HG02642 (cell line): ENCODE results near the gene MAGEL2.
A peak's percentile ranks its signal among the peaks of the same experiment; 100 is the strongest.

Experiments
- ATAC-seq: cut with Tn5 transposase; IDR thresholded peaks from one replicate; pipeline ENCODE4 v1.9.1; 2021; ENCODE audit warnings: mild to moderate bottlenecking; ENCODE audit not compliant: unreplicated experiment, poor library complexity

Gene MAGEL2

GRCh38 chr15:23647421-23648370 lies at the start of gene MAGEL2:
Gene MAGEL2 (minus strand): TSS chr15:23647867. CDS start chr15:23647742, 125 bp downstream.
- ATAC-seq: no peak

- ATAC-seq: no peak
Measured at GRCh38 chr15:23695282-23695681, 47.6 kb upstream of the MAGEL2 start.

- ATAC-seq: no peak
Measured at GRCh38 chr15:23694592-23694991, 46.9 kb upstream of the MAGEL2 start.

DNA sequence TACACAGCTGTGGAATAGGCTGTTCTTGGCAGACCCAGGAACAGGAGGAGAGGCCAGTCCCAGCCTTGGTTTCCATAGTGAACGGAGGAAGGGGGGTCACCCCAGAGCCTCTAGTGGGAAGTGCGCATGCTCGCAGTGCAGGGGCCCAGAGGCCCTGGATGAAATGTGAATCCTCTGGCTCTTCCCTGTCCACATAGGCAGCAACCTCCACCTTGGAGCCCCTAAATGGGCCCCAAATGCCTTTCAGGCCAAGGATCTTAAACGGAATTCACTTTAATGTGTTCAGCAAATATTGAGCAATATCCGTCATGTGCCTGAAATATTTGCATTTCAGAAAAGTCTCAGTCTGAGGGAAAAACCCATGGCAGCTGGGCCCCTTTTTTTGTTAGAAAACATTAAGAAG lies 42.8 kb upstream of the MAGEL2 start:
- ATAC-seq: no peak

DNA sequence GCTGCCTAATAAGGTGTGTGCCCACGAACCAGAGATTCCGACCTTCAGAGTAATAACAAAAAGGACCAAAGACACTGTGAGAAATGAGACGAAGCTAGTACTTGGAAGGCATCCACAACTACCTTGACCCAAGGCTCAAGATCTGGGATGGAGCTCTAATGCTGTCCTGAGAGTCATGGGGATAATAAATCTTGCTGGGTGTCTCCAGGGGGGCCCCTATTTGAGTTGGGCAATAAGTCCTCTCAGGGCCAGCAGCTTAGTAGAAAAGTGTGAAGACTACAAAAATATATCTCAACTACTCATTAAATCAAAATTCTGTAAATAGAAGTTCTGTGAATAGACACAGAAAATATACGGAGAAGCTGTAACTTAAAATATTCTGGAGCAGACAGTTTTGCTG lies 42.3 kb upstream of the MAGEL2 start:
- ATAC-seq: no peak

DNA sequence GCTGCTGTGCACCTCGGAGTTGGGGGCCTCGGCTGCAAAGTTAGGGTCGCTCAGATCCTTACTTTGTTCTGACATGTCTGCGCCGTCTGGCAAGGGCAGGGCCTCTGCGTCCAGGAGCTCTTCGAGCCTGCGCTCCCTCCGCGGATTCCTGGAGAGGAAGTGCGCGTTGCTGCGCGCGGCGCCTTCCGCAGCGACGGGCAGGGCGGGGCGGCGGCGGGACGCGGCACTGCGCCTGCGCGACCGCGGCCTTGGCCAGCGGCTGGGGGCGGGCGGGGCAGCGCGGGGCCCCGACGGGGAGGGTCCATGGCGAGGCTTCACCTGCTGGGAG lies 39.4 kb upstream of the MAGEL2 start, which contains the start of gene NDN:
Gene NDN (minus strand): TSS at position 163 of the 328 bp plus-strand sequence. CDS start 88 bp downstream, at position 75.
- ATAC-seq: no peak

DNA sequence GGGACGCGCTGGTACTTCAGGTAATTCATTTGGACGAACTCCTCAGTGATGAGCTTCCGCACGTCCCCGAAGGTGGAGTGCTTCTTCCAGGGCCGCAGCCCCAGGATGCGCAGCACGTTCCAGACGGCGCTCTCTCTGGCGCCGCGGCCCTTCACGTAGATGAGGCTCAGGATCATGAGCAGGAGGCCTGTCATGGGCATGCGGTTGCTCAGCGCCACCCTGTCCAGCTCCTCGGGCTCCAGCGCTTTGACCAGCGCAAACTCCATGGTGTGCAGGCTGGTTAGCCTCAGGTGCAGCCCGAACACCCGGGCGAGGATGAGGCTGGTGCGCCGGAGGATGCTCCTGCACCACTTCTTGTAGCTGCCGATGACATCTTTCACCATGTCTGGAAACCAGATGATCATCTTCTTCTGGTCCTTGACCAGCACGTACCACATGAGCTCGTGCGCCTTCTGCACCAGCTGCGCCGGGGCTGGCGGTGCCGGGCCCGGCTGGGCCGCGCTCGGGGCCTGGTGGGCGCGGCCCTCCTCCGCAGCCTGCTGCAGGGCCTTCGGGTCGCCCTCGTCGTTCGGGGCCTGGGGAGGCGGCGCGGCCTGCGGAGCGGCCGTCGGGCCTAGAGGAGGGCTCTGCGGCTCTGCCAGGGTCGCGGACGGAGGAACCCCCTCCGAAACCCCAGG lies 38.9 kb upstream of the MAGEL2 start:
- ATAC-seq: no peak

DNA sequence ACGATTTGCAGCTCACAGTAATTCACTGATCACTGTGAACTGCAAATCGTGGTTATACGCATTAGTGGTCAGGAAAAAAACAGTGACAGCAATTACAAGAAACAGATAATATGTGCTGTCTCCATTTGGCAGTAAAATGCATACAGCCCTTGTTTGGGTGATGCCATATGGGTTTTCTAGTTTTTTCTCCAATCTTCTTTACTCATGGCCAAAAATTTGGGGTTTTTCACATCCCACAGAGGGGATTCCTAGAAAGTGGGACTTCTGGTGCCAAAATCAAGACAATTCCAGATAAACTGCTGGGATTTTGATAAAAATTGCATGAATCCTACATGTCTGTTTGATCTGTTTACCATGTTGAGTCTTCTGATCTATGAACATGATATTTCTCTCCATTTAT lies 23.8 kb upstream of the MAGEL2 start:
- ATAC-seq: no peak

DNA sequence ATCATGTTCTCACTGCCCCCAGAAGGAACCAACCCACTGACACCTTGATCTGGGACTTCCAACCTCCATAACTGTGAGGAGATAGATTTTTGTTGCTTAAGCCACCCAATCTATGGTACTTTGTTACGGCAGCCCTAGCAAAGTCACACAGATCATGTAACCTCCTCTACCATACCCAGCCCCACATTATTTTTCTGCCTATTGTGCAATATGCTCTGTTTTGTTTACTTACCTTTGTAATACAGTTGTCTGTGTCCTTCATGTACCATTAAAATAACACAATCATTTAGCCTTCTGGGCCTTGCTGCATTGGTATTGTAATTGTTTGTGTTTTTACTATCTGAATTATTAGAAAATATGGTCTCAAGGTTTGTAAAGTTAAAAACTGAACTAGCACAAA lies 23.3 kb upstream of the MAGEL2 start:
- ATAC-seq: no peak

- no peak for ATAC-seq
Measured at GRCh38 chr15:23663232-23663631, 15.6 kb upstream of the MAGEL2 start.

GRCh38 chr15:23648920-23649515 lies 1.4 kb upstream of the MAGEL2 start:
- ATAC-seq: no peak

DNA sequence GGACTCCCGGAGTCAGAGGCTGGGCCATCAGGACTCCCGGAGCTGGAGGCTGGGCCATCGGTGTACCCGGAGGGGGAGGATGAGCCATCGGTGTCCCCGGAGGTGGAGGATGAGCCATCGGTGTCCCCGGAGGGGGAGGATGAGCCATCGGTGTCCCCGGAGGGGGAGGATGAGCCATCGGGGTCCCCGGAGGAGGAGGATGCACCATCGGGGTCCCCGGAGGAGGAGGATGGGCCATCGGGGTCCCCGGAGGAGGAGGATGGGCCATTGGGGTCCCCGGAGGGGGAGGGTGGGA lies 719 bp downstream of the MAGEL2 start:
- no peak for ATAC-seq

DNA sequence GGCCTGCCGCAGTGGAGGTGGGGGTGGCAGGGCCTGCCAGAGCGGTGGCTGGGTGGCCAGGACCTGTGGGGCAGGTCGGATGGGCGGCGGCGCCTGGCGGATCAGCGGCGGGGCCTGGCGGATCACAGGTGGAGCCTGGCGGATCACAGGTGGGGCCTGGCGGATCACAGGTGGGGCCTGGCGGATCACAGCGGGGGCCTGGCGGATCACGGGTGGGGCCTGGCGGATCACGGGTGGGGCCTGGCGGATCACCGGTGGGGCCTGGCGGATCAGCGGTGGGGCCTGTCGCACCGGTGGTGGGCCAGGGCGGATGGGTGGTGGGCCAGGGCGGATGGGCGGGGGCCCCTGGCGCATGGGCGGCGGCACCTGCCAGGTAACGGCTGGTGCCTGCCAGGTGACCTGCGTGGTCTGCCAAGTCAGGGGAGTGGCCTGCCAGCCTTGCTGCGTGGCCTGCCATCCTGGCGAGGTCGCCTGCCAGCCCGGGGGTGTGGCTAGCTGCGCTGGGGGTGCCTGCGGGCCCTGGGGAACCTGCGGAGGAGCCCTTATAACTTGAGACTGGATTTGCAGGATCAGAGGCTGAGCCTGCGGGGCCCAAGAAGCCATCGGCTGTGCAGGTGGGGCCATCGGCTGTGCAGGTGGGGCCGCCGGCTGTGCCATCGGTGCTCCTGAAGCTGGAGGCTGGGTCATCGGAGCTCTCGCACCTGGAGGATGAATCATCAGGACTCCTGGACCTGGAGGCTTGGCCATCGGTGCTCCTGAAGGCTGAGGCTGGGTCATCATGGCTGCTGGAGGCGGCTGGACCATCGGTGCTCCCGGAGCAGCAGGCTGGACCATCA lies 1.3 kb downstream of the MAGEL2 start:
- no peak for ATAC-seq

DNA sequence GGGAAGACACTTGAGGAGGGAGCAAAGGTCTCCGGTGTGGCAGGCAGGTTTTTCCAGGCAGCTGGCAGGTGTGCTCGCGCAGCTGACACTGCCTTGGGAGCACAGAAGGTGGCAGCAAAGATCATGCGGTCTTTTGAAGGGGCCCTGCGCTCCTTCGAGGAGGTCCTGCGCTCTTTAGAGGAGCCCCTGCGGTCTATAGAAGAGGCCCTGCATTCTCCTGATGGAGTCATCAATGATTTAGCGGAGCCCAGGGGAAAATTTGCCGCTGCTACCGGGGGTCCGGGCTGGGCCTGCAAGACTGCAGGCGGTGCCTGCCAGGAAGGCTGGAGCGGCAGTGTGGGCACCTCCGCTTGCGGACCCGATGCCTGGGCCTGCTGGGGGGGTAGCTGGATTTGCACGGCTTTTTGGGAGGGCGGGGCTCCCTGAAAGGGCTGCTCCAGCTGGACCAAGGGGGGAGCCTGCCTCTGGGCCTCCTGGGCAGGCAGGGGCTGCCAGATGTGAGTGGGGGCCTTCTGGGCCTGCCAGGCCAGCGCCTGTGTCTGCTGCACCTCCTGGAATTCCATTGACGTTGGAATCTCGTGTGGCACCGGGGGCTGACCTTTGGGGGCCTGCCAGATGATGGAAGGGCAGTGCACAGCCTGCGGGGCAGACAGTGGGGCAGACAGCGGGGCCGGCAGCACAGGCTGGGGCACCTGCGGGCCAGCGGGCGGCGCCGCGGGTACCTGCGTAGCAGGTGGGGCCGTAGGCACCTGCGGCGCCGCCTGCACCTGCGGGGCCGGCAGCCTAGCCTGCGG lies 2.1 kb downstream of the MAGEL2 start:
- ATAC-seq: no peak

GRCh38 chr15:23644829-23645228 lies 2.8 kb downstream of the MAGEL2 start:
- no peak for ATAC-seq

GRCh38 chr15:23642413-23643044 lies 5.1 kb downstream of the MAGEL2 start:
- peak; percentile 75 for ATAC-seq

DNA sequence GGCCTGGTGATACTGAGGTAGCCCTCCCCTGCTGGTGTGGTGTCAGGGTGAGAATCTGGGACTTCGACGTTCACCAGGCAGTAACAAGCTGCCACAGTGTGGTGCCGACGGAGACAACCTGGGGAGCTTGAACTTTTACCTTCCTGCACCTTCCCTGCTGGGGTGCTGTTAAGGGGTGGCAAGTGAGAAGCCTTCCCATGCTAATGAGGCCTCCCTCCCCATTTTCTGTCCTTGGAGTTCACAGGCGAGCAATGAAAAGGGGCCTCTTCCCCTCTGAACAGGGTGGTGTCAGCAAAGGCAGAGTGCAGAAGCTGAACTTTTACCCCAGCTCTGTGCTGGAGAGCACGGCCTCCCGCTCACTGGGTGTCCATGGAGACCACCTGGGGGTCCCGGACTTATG lies 13.5 kb downstream of the MAGEL2 start:
- ATAC-seq: no peak

GRCh38 chr15:23629234-23629805 lies 18.3 kb downstream of the MAGEL2 start:
- no peak for ATAC-seq
